ENCODE data around the gene CCDC142. TPM values are rescaled to one million over a fixed set of nuclear protein-coding genes. Genes with fewer than 3 reads are reported as not detected.

Gene CCDC142
- total RNA-seq, 6 experiments from 2014 or later: 5.9 to 15.4 (median 11.2) TPM

- Histone ChIP-seq H3K36me3 (no peaks in the 10 kb centered on the region), H3K4me1 (peaks cover 0 to 66% (median 20%) of the 10 kb centered on the region in 4 donors), H3K27ac (no peak overlapping the region), H3K4me3 (no peak overlapping the region), H3K9me3 (no peaks in the 10 kb centered on the region), H3K27me3 (no peaks in the 10 kb centered on the region)
- ATAC-seq (no peak), DNase-seq (no peak)
- intact Hi-C loops (cut with DNase I): no loop called here
- TF ChIP-seq CTCF (IDR thresholded peaks at IDR 0.05): no peak
- TF ChIP-seq POLR2A (IDR thresholded peaks at IDR 0.05): no peak
Observed at GRCh38 chr2:74500578-74500946, 17.8 kb upstream of the CCDC142 start.

- peak overlapping the region in 2 of 3 donors; percentile 44 to 55 for H3K4me3 ChIP-seq
- H3K27ac ChIP-seq: peak overlapping the region in 1 of 3 donors; percentile 66
- 51% methylated on average over 10 of the region's 15 CpGs for WGBS (ENCODE audit: insufficient coverage, low coverage, low lambda C conversion rate, missing lambda C conversion rate)
- ATAC-seq (no peak), DNase-seq (no peak)
- H3K4me1 ChIP-seq: peaks cover 0 to 61% (median 18%) of the 10 kb centered on the region in 4 donors
- intact Hi-C loops (cut with DNase I): no loop called here
- no peaks in the 10 kb centered on the region for H3K36me3 ChIP-seq
- H3K27me3 ChIP-seq: no peaks in the 10 kb centered on the region
- H3K9me3 ChIP-seq: no peaks in the 10 kb centered on the region
- TF ChIP-seq POLR2A (IDR thresholded peaks at IDR 0.05): no peak
- TF ChIP-seq CTCF (IDR thresholded peaks at IDR 0.05): no peak
Observed at GRCh38 chr2:74499940-74500577, 17.3 kb upstream of the CCDC142 start.

GRCh38 chr2:74499267-74499939, 16.6 kb upstream of the CCDC142 start, which contains the start of gene LBX2:
Gene LBX2, minus strand, starts transcription at chr2:74499603. Its CDS starts 66 bp downstream, at chr2:74499537.
- ATAC-seq: peak; percentile 0 to 28 (median 10)
- no peak for TF ChIP-seq CTCF (IDR thresholded peaks at IDR 0.05)
- TF ChIP-seq POLR2A (IDR thresholded peaks at IDR 0.05): no peak

GRCh38 chr2:74498500-74499266, 15.9 kb upstream of the CCDC142 start:
- Histone ChIP-seq H3K9me3 (no peaks in the 10 kb centered on the region), H3K4me1 (peaks cover 0 to 55% (median 14%) of the 10 kb centered on the region in 4 donors), H3K27ac (peak overlapping the region in 2 of 3 donors; percentile 11 to 66), H3K4me3 (peak overlapping the region; percentile 37 to 55 (median 44)), H3K36me3 (peaks cover 0 to 3% (median under 1%) of the 10 kb centered on the region in 4 donors), H3K27me3 (no peaks in the 10 kb centered on the region)
- WGBS (ENCODE audit: insufficient coverage, low coverage, low lambda C conversion rate, missing lambda C conversion rate): 11% methylated on average over 25 of the region's 41 CpGs
- DNase-seq (peak in 1 of 3 donors; percentile 66), ATAC-seq (peak; percentile 0 to 43 (median 12))
- intact Hi-C loops (cut with DNase I): no loop called here
- TF ChIP-seq CTCF (IDR thresholded peaks at IDR 0.05) (no peak), POLR2A (IDR thresholded peaks at IDR 0.05) (no peak)

More at GRCh38 chr2:74499267-74499939, 16.6 kb upstream of the CCDC142 start, which contains the start of gene LBX2:
- Histone ChIP-seq H3K27ac (peak within 1 kb of the TSS in 2 of 3 donors; percentile 11 to 66), H3K4me1 (peaks cover 0 to 55% (median 15%) of the 10 kb centered on the region in 4 donors), H3K4me3 (peak within 1 kb of the TSS; percentile 37 to 55 (median 44)), H3K27me3 (no peaks in the 10 kb centered on the region), H3K36me3 (no peaks in the 10 kb centered on the region), H3K9me3 (no peaks in the 10 kb centered on the region)
- DNase-seq: peak in 1 of 3 donors; percentile 63
- intact Hi-C loops (cut with DNase I): no loop called here
- WGBS (ENCODE audit: insufficient coverage, low coverage, low lambda C conversion rate, missing lambda C conversion rate): 27% methylated on average over 32 of the region's 65 CpGs
